Measurements from ENCODE around the gene KCNH1. TPM values are rescaled to one million over a fixed set of nuclear protein-coding genes. Genes with fewer than 3 reads are reported as not detected.

Gene KCNH1
- total RNA-seq, 1 experiment from 2014 or later: not detected

- no peaks in the 10 kb centered on the region for H3K36me3 ChIP-seq (ENCODE audit: insufficient read depth, low read length, poor library complexity, severe bottlenecking)
- TF ChIP-seq, protein P1, sequence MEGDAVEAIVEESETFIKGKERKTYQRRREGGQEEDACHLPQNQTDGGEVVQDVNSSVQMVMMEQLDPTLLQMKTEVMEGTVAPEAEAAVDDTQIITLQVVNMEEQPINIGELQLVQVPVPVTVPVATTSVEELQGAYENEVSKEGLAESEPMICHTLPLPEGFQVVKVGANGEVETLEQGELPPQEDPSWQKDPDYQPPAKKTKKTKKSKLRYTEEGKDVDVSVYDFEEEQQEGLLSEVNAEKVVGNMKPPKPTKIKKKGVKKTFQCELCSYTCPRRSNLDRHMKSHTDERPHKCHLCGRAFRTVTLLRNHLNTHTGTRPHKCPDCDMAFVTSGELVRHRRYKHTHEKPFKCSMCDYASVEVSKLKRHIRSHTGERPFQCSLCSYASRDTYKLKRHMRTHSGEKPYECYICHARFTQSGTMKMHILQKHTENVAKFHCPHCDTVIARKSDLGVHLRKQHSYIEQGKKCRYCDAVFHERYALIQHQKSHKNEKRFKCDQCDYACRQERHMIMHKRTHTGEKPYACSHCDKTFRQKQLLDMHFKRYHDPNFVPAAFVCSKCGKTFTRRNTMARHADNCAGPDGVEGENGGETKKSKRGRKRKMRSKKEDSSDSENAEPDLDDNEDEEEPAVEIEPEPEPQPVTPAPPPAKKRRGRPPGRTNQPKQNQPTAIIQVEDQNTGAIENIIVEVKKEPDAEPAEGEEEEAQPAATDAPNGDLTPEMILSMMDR (conservative IDR thresholded peaks at IDR 0.05; ENCODE audit: low read depth, low read length): no peak
- TF ChIP-seq EZH2 (IDR thresholded peaks at IDR 0.05; ENCODE audit: borderline replicate concordance, low read depth, low read length, poor library complexity, severe bottlenecking): no peak
- no peak for DNase-seq (ENCODE audit: low spot score)
- H3K4me1 ChIP-seq (ENCODE audit: insufficient read depth, low read length, poor library complexity, severe bottlenecking): no peaks in the 10 kb centered on the region
- no peaks in the 10 kb centered on the region for H3K9me3 ChIP-seq (ENCODE audit: low read depth, low read length, poor library complexity, severe bottlenecking)
- intact Hi-C loops (cut with micrococcal nuclease; ENCODE audit: unreplicated experiment): no loop called here
- POLR2A ChIA-PET (ENCODE audit: low non-redundant PET): no interaction called here
- H3K4me3 ChIP-seq (ENCODE audit: low read depth, low read length, poor library complexity, severe bottlenecking): no peak overlapping the region
- peaks cover 66% of the 10 kb centered on the region for H3K27me3 ChIP-seq (replicated peaks; ENCODE audit: insufficient read depth, low read depth, low read length, poor library complexity)
- no peak overlapping the region for H3K27ac ChIP-seq (ENCODE audit: low read depth, low read length, poor library complexity, severe bottlenecking)
- BruUV-seq (replicated peaks): no TSS peak
- CTCF ChIA-PET: no interaction called here
Observed at GRCh38 chr1:210769473-210769872, 364.5 kb downstream of the KCNH1 start.

DNA sequence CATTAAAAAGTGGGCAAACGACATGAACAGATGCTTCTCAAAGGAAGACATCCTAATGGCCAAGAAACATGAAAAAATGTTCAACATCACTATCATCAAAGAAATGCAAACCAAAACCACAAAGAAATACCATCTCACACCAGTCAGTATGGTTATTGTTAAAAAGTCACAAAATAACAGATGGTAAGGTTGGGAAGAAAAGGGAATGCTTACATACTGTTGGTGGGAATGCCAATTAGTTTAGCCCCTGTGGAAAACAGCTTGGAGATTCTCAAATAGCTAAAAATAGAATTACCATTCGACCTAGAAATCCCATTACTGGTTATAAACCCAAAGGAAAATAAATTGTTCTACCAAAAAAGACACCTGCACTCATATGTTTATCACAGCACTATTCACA, 369.4 kb downstream of the KCNH1 start:
- no peak for DNase-seq (ENCODE audit: low spot score)
- ChIA-PET CTCF (no interaction called here), POLR2A (ENCODE audit: low non-redundant PET) (no interaction called here)

DNA sequence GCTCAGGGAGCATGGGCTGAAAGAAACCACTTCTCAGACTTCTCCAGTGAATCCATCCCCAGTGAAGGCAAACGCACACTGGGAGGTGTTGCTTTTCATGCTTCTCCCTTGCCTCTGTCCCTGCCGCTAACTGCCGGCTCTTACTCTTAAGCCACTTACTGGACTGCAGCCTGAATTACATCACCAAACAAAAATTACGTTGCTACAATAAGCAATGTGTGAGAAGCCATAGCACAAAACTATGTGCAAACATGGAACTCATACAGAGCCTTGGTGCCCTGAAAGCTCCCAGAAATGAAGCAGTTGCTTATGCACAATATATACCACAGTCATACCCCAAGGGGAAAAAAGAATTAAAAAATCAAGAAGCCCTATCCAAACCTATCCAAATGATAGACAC, 375.2 kb downstream of the KCNH1 start:
- Histone ChIP-seq H3K27me3 (replicated peaks; ENCODE audit: insufficient read depth, low read depth, low read length, poor library complexity) (peaks cover 13% of the 10 kb centered on the region), H3K36me3 (ENCODE audit: insufficient read depth, low read length, poor library complexity, severe bottlenecking) (no peaks in the 10 kb centered on the region), H3K4me3 (ENCODE audit: low read depth, low read length, poor library complexity, severe bottlenecking) (no peak overlapping the region), H3K27ac (ENCODE audit: low read depth, low read length, poor library complexity, severe bottlenecking) (no peak overlapping the region), H3K9me3 (ENCODE audit: low read depth, low read length, poor library complexity, severe bottlenecking) (peaks cover 3% of the 10 kb centered on the region), H3K4me1 (ENCODE audit: insufficient read depth, low read length, poor library complexity, severe bottlenecking) (no peaks in the 10 kb centered on the region)
- CTCF ChIA-PET: no interaction called here
- POLR2A ChIA-PET (ENCODE audit: low non-redundant PET): no interaction called here
- no peak for DNase-seq (ENCODE audit: low spot score)
- intact Hi-C loops (cut with micrococcal nuclease; ENCODE audit: unreplicated experiment): no loop called here
- TF ChIP-seq EZH2 (IDR thresholded peaks at IDR 0.05; ENCODE audit: borderline replicate concordance, low read depth, low read length, poor library complexity, severe bottlenecking): no peak
- BruUV-seq (replicated peaks): no TSS peak

More for the DNA sequence above, 369.4 kb downstream of the KCNH1 start:
- H3K9me3 ChIP-seq (ENCODE audit: low read depth, low read length, poor library complexity, severe bottlenecking): peaks cover 3% of the 10 kb centered on the region
- TF ChIP-seq, protein P1 (conservative IDR thresholded peaks at IDR 0.05; ENCODE audit: low read depth, low read length): no peak
- no peak for TF ChIP-seq EZH2 (IDR thresholded peaks at IDR 0.05; ENCODE audit: borderline replicate concordance, low read depth, low read length, poor library complexity, severe bottlenecking)
- no TSS peak for BruUV-seq (replicated peaks)
- H3K36me3 ChIP-seq (ENCODE audit: insufficient read depth, low read length, poor library complexity, severe bottlenecking): no peaks in the 10 kb centered on the region
- H3K4me3 ChIP-seq (ENCODE audit: low read depth, low read length, poor library complexity, severe bottlenecking): no peak overlapping the region
- no peak overlapping the region for H3K27ac ChIP-seq (ENCODE audit: low read depth, low read length, poor library complexity, severe bottlenecking)
- intact Hi-C loops (cut with micrococcal nuclease; ENCODE audit: unreplicated experiment): no loop called here
- H3K4me1 ChIP-seq (ENCODE audit: insufficient read depth, low read length, poor library complexity, severe bottlenecking): no peaks in the 10 kb centered on the region
- peaks cover 46% of the 10 kb centered on the region for H3K27me3 ChIP-seq (replicated peaks; ENCODE audit: insufficient read depth, low read depth, low read length, poor library complexity)

DNA sequence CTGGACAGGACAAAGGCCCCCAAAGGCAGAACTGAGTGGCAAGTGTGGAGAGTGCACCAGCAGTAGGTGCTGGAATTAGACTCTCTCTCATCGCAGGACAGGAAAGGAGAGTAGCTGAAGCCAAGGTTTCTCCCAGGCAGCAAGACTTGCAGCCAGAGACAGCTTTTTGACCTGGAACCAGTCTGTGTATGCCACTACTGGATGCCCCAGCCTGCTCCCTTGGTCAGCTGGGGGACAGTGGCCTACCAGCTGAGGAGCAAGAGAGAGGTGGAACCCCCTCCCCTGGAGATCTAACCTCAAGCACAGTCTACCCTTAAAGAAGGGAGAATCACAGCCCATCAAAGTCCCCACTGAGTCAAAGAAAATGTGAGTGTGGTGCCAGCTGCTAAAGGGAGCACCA, 375.7 kb downstream of the KCNH1 start:
- ChIA-PET CTCF (no interaction called here), POLR2A (ENCODE audit: low non-redundant PET) (no interaction called here)
- intact Hi-C loops (cut with micrococcal nuclease; ENCODE audit: unreplicated experiment): no loop called here
- Histone ChIP-seq H3K9me3 (ENCODE audit: low read depth, low read length, poor library complexity, severe bottlenecking) (peaks cover 3% of the 10 kb centered on the region), H3K27me3 (replicated peaks; ENCODE audit: insufficient read depth, low read depth, low read length, poor library complexity) (peaks cover 13% of the 10 kb centered on the region), H3K27ac (ENCODE audit: low read depth, low read length, poor library complexity, severe bottlenecking) (no peak overlapping the region), H3K4me1 (ENCODE audit: insufficient read depth, low read length, poor library complexity, severe bottlenecking) (no peaks in the 10 kb centered on the region), H3K36me3 (ENCODE audit: insufficient read depth, low read length, poor library complexity, severe bottlenecking) (no peaks in the 10 kb centered on the region), H3K4me3 (ENCODE audit: low read depth, low read length, poor library complexity, severe bottlenecking) (no peak overlapping the region)
- no TSS peak for BruUV-seq (replicated peaks)
- TF ChIP-seq, protein P1 (conservative IDR thresholded peaks at IDR 0.05; ENCODE audit: low read depth, low read length): no peak
- TF ChIP-seq EZH2 (IDR thresholded peaks at IDR 0.05; ENCODE audit: borderline replicate concordance, low read depth, low read length, poor library complexity, severe bottlenecking): no peak
- DNase-seq (ENCODE audit: low spot score): no peak

Data from A673 (cell line).